Vagina (tissue), 2 donors: Measurements from ENCODE around the gene THG1L. TPM values are rescaled to one million over a fixed set of nuclear protein-coding genes. Genes with fewer than 3 reads are reported as not detected.

ENCODE experiments used
- DNase-seq, 2 donors: peaks; one replicate each; pipeline ENCODE4 v3.0.0-alpha.2; 2017; ENCODE audit errors: extremely low spot score in 2 of 2
- H3K27ac ChIP-seq: fragments of 200-600 bp; sonication (generic); one replicate; pipeline ENCODE4 v1.5.1; 2019
- H3K27me3 ChIP-seq: fragments of 200-600 bp; sonication (generic); one replicate; pipeline ENCODE4 v1.5.1; 2019
- H3K36me3 ChIP-seq, 2 donors: fragments of 200-600 bp; sonication (generic); one replicate each; pipeline ENCODE4 v1.5.1; 2017 to 2019
- H3K4me1 ChIP-seq: fragments of 200-600 bp; sonication (generic); one replicate; pipeline ENCODE4 v1.5.1; 2019
- H3K4me3 ChIP-seq, 2 donors: fragments of 200-600 bp; sonication (generic); 1 replicate in 1 of 2; 2 replicates in 1 of 2; pipeline ENCODE4 v1.5.1; 2016 to 2019
- H3K9me3 ChIP-seq: fragments of 200-600 bp; sonication (generic); one replicate; pipeline ENCODE4 v1.5.1; 2019
- CTCF ChIP-seq, 3 experiments: fragments of 450-650 bp in 2 of 3; fragments of 200-600 bp in 1 of 3; sonication (generic) in 1 of 3; IDR thresholded peaks; one replicate each; pipeline ENCODE4 v1.5.1; 2017 to 2019; ENCODE audit warnings: antibody characterized with exemption in 3 of 3, mild to moderate bottlenecking in 2 of 3, moderate library complexity in 2 of 3
- POLR2A ChIP-seq, 2 donors: fragments of 450-650 bp; IDR thresholded peaks; one replicate each; pipeline ENCODE4 v1.6.1; 2017; ENCODE audit warnings: antibody characterized with exemption in 2 of 2, mild to moderate bottlenecking in 2 of 2, moderate library complexity in 2 of 2
- POLR2AphosphoS5 ChIP-seq, 2 donors: sonication (generic); formaldehyde crosslinking; IDR thresholded peaks; one replicate each; pipeline ENCODE4 v1.9.0; 2017; ENCODE audit warnings: antibody characterized with exemption in 2 of 2, mild to moderate bottlenecking in 2 of 2, low read depth in 1 of 2; ENCODE audit not compliant: insufficient read depth in 1 of 2
- intact Hi-C: fragments of 100-400 bp; cut with DNase I; formaldehyde crosslinking; loops from one replicate; pipeline ENCODE4 v1.15.1; 2023
- total RNA-seq: library from RNA; depleted of rRNA; stranded (reverse); fragments of >200 nt; gene quantifications from one replicate; pipeline ENCODE4 v1.2.3, GENCODE V29; 2016

THG1L gene
- total RNA-seq, 1 donor from 2014 or later, result 10.3 TPM

- peak overlapping the region; percentile 42 for H3K27ac ChIP-seq
- intact Hi-C loops, result no loop called here
- no peak for DNase-seq
- no peak for TF ChIP-seq POLR2AphosphoS5 (IDR thresholded peaks at IDR 0.05; ENCODE audit: insufficient read depth in 1 of 2, low read depth in 1 of 2)
- no peak for TF ChIP-seq CTCF (IDR thresholded peaks at IDR 0.05)
- TF ChIP-seq POLR2A (IDR thresholded peaks at IDR 0.05), result no peak
- H3K36me3 ChIP-seq, result peaks cover 0 to 19% of the 10 kb centered on the region in 2 donors
- peaks cover 24% of the 10 kb centered on the region for H3K4me1 ChIP-seq
- no peaks in the 10 kb centered on the region for H3K27me3 ChIP-seq
- H3K9me3 ChIP-seq, result no peaks in the 10 kb centered on the region
- H3K4me3 ChIP-seq, result no peak overlapping the region
These were observed 17.7 kb downstream of the THG1L start for GRCh38 chr5:157748760-157749461.

- H3K27ac ChIP-seq, result peak overlapping the region; percentile 3
- TF ChIP-seq CTCF (IDR thresholded peaks at IDR 0.05) (no peak), POLR2A (IDR thresholded peaks at IDR 0.05) (no peak), POLR2AphosphoS5 (IDR thresholded peaks at IDR 0.05; ENCODE audit: insufficient read depth in 1 of 2, low read depth in 1 of 2) (no peak)
- no peaks in the 10 kb centered on the region for H3K9me3 ChIP-seq
- H3K27me3 ChIP-seq, result no peaks in the 10 kb centered on the region
- H3K4me3 ChIP-seq, result no peak overlapping the region
- H3K36me3 ChIP-seq, result peaks cover 0 to 24% of the 10 kb centered on the region in 2 donors
- intact Hi-C loops, result no loop called here
- H3K4me1 ChIP-seq, result peaks cover 19% of the 10 kb centered on the region
- DNase-seq, result no peak
These were observed 18.2 kb downstream of the THG1L start for GRCh38 chr5:157749462-157749799.

GRCh38 chr5:157750320-157750719 lies 19.1 kb downstream of the THG1L start:
- H3K27ac ChIP-seq, result peak overlapping the region; percentile 3
- no peak for DNase-seq
- H3K27me3 ChIP-seq, result no peaks in the 10 kb centered on the region
- TF ChIP-seq POLR2AphosphoS5 (IDR thresholded peaks at IDR 0.05; ENCODE audit: insufficient read depth in 1 of 2, low read depth in 1 of 2), result peak in 1 of 2 donors; percentile 41
- no peak for TF ChIP-seq POLR2A (IDR thresholded peaks at IDR 0.05)
- H3K36me3 ChIP-seq, result peaks cover 0 to 33% of the 10 kb centered on the region in 2 donors
- no peaks in the 10 kb centered on the region for H3K9me3 ChIP-seq
- peaks cover 10% of the 10 kb centered on the region for H3K4me1 ChIP-seq
- no peak overlapping the region for H3K4me3 ChIP-seq
- intact Hi-C loops, result no loop called here

- Histone ChIP-seq H3K27ac (no peak overlapping the region), H3K4me1 (no peaks in the 10 kb centered on the region), H3K27me3 (no peaks in the 10 kb centered on the region), H3K9me3 (no peaks in the 10 kb centered on the region), H3K4me3 (no peak overlapping the region), H3K36me3 (peaks cover 0 to 48% of the 10 kb centered on the region in 2 donors)
- intact Hi-C loops, result no loop called here
- no peak for DNase-seq
- TF ChIP-seq CTCF (IDR thresholded peaks at IDR 0.05) (no peak), POLR2AphosphoS5 (IDR thresholded peaks at IDR 0.05; ENCODE audit: insufficient read depth in 1 of 2, low read depth in 1 of 2) (no peak), POLR2A (IDR thresholded peaks at IDR 0.05) (no peak)
These were observed 24.9 kb downstream of the THG1L start for GRCh38 chr5:157756122-157756521.

GRCh38 chr5:157758706-157759105 lies 27.5 kb downstream of the THG1L start:
- peaks cover 0 to 31% of the 10 kb centered on the region in 2 donors for H3K36me3 ChIP-seq
- H3K27me3 ChIP-seq, result no peaks in the 10 kb centered on the region
- intact Hi-C loops, result no loop called here
- DNase-seq, result no peak
- TF ChIP-seq POLR2A (IDR thresholded peaks at IDR 0.05) (no peak), CTCF (IDR thresholded peaks at IDR 0.05) (no peak), POLR2AphosphoS5 (IDR thresholded peaks at IDR 0.05; ENCODE audit: insufficient read depth in 1 of 2, low read depth in 1 of 2) (no peak)
- H3K9me3 ChIP-seq, result no peaks in the 10 kb centered on the region
- no peak overlapping the region for H3K27ac ChIP-seq
- no peak overlapping the region for H3K4me3 ChIP-seq
- no peaks in the 10 kb centered on the region for H3K4me1 ChIP-seq
